Neural crest cell (in vitro differentiated cells): ENCODE measurements around the gene CIAO3. TPM values are rescaled to one million over a fixed set of nuclear protein-coding genes. Genes with fewer than 3 reads are reported as not detected.

Source experiments
- DNase-seq: peaks from one replicate; pipeline ENCODE4 v3.0.0; 2021; ENCODE audit warnings: low read depth, mixed read lengths, low spot score
- H3K27ac Mint-ChIP-seq: one replicate; pipeline ENCODE4 v1.8.0; 2021; ENCODE audit warnings: mild to moderate bottlenecking, mixed read lengths; ENCODE audit not compliant: unreplicated experiment
- H3K27me3 Mint-ChIP-seq: 2 replicates; pipeline ENCODE4 v1.8.0; 2021; ENCODE audit warnings: low read depth, mild to moderate bottlenecking, mixed read lengths
- H3K36me3 Mint-ChIP-seq: 2 replicates; pipeline ENCODE4 v1.8.0; 2021; ENCODE audit warnings: low read depth, mild to moderate bottlenecking, mixed read lengths
- H3K4me1 Mint-ChIP-seq: 2 replicates; pipeline ENCODE4 v1.8.0; 2021; ENCODE audit warnings: mixed read lengths
- H3K4me3 Mint-ChIP-seq: one replicate; pipeline ENCODE4 v1.8.0; 2021; ENCODE audit warnings: mild to moderate bottlenecking, mixed read lengths
- H3K9me3 Mint-ChIP-seq: 2 replicates; pipeline ENCODE4 v1.8.0; 2021; ENCODE audit warnings: mixed read lengths
- CTCF ChIP-seq: fragments of 200-600 bp; sonication (generic); conservative IDR thresholded peaks from 2 replicates; pipeline ENCODE4 v1.5.0; 2021; ENCODE audit warnings: antibody characterized with exemption, mild to moderate bottlenecking
- total RNA-seq: library from RNA; stranded (reverse); gene quantifications from 2 replicates; pipeline ENCODE4 v1.2.1, GENCODE V29; 2021

CIAO3 gene
- total RNA-seq, 1 donor from 2014 or later = 45.9 TPM

GRCh38 chr16:764184-764750, 23.5 kb upstream of the CIAO3 start:
- Mint-ChIP-seq H3K36me3 (no peaks in the 10 kb centered on the region), H3K4me1 (no peaks in the 10 kb centered on the region), H3K4me3 (no peak overlapping the region), H3K27me3 (no peaks in the 10 kb centered on the region), H3K9me3 (no peaks in the 10 kb centered on the region), H3K27ac (no peak overlapping the region)
- TF ChIP-seq CTCF = no peak
- no peak for DNase-seq

- Mint-ChIP-seq H3K9me3 (no peaks in the 10 kb centered on the region), H3K36me3 (no peaks in the 10 kb centered on the region), H3K4me3 (no peak overlapping the region), H3K4me1 (no peaks in the 10 kb centered on the region), H3K27ac (no peak overlapping the region), H3K27me3 (no peaks in the 10 kb centered on the region)
- no peak for DNase-seq
- no peak for TF ChIP-seq CTCF
Measured at GRCh38 chr16:763369-764183, 22.8 kb upstream of the CIAO3 start.

DNA sequence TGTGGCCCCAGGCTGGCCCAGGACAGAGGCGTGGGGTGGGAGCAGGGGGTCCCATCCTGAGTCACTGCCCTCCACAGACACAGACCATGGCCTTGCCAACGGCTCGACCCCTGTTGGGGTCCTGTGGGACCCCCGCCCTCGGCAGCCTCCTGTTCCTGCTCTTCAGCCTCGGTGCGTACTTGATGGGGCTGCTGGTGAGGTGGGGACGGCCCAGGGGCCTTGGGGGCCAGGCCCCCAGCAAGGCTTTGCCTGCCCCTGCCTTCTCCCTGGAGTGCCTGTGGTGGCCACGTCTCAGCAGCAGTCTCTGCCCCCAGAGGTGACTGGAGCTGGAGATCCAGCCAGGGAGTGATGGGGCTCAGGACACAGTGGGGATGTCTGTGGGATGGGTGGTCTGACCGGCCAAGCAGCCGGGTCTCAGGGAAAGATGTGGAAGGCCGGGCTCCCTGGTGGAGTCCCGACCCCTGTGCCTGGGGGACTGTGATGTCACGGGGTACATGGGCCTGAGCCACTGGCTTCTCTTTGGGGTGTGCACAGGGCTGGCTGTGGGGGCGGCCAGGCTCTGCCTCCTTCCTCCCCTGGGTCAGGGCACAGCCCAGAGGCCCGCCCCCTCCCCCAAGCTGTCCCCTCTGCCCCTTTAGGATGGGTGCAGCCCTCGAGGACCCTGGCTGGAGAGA, 21.9 kb upstream of the CIAO3 start:
- Mint-ChIP-seq H3K9me3 (no peaks in the 10 kb centered on the region), H3K27me3 (no peaks in the 10 kb centered on the region), H3K4me3 (no peak overlapping the region), H3K27ac (no peak overlapping the region), H3K4me1 (no peaks in the 10 kb centered on the region), H3K36me3 (no peaks in the 10 kb centered on the region)
- DNase-seq = no peak
- no peak for TF ChIP-seq CTCF

- TF ChIP-seq CTCF = no peak
- H3K4me3 Mint-ChIP-seq = no peak overlapping the region
- no peaks in the 10 kb centered on the region for H3K4me1 Mint-ChIP-seq
- H3K27me3 Mint-ChIP-seq = no peaks in the 10 kb centered on the region
- no peak overlapping the region for H3K27ac Mint-ChIP-seq
- H3K36me3 Mint-ChIP-seq = no peaks in the 10 kb centered on the region
- no peak for DNase-seq
- no peaks in the 10 kb centered on the region for H3K9me3 Mint-ChIP-seq
Measured at GRCh38 chr16:761625-762513, 21.1 kb upstream of the CIAO3 start.
